Aorta (tissue), 5 donors: ENCODE data around the gene NR6A1. TPM values are rescaled to one million over a fixed set of nuclear protein-coding genes. Genes with fewer than 3 reads are reported as not detected.

Experiments used
- ATAC-seq: fragments of 200-7000 bp; cut with Tn5 transposase; one replicate; pipeline ENCODE4 v1.9.1; 2022; ENCODE audit warnings: moderate library complexity; ENCODE audit not compliant: low FRiP score
- DNase-seq, 2 donors: peaks; one replicate each; pipeline ENCODE4 v3.0.0-alpha.2; 2020
- H3K27ac ChIP-seq, 2 donors: one replicate each; pipeline ENCODE4 v1.5.1; 2013; ENCODE audit warnings: low read length in 2 of 2, mild to moderate bottlenecking in 2 of 2, moderate library complexity in 2 of 2, control low read depth in 1 of 2, inconsistent platforms in 1 of 2, low read depth in 1 of 2
- H3K27me3 ChIP-seq, 2 donors: one replicate each; pipeline ENCODE4 v1.6.1; 2013; ENCODE audit warnings: control low read depth in 1 of 2, low read length in 1 of 2, mild to moderate bottlenecking in 1 of 2, moderate library complexity in 1 of 2; ENCODE audit not compliant: insufficient read depth in 2 of 2, control insufficient read depth in 1 of 2
- H3K36me3 ChIP-seq, 2 donors: one replicate each; pipeline ENCODE4 v1.6.1; 2013; ENCODE audit warnings: control low read depth in 1 of 2, low read length in 1 of 2, mild to moderate bottlenecking in 1 of 2; ENCODE audit not compliant: insufficient read depth in 2 of 2, control insufficient read depth in 1 of 2
- H3K4me1 ChIP-seq, 2 donors: one replicate each; pipeline ENCODE4 v1.6.1; 2013; ENCODE audit warnings: low read length in 2 of 2, control low read depth in 1 of 2, mild to moderate bottlenecking in 1 of 2, moderate library complexity in 1 of 2; ENCODE audit not compliant: insufficient read depth in 2 of 2, control insufficient read depth in 1 of 2
- H3K4me3 ChIP-seq, 2 donors: one replicate each; pipeline ENCODE4 v1.5.1; 2013; ENCODE audit warnings: low read length in 2 of 2, control low read depth in 1 of 2, mild to moderate bottlenecking in 1 of 2
- H3K9me3 ChIP-seq: one replicate; pipeline ENCODE4 v1.6.1; 2013; ENCODE audit warnings: mild to moderate bottlenecking, low read length; ENCODE audit not compliant: control insufficient read depth
- WGBS, 2 donors: extraction: QIAGEN DNeasy Blood & Tissue Kit; methylation state at CpG; one replicate each; pipeline ENCODE4 v1.1.7; 2013; 5-methylcytosine and 5-hydroxymethylcytosine counted together
- intact Hi-C, 2 donors: fragments of 100-400 bp; cut with DNase I; formaldehyde crosslinking; loops; one replicate each; pipeline versions ENCODE4 v1.14.2 to v1.15.0; 2022
- polyA plus RNA-seq, 2 donors: library from polyadenylated mRNA; stranded (reverse); fragments of 200-250 nt; gene quantifications; one replicate each; pipeline ENCODE4 v1.2.3, GENCODE V29; 2013
- total RNA-seq, 2 donors: library from RNA; stranded (reverse); fragmentation: NEBNext Ultra II Directional; extraction: Animal tissue kit (Norgen Biotek cat#: 25700); gene quantifications; one replicate each; pipeline ENCODE4 v1.2.1, GENCODE V29; 2021
- donor health status: healthy with polysubstance abuse.
- donor health status: Bipolar disorder and iron deficiency.
- donor health status: DM: no; HTN: no; CAD: no.
- donor health status: DM: no; HTN: no; CAD: no.
- donor health status: DM: yes; HTN: yes; CAD: no.

Gene NR6A1
- total and polyA plus RNA-seq, 4 donors: 0.26 to 1.6 (median 0.46) TPM

- Histone ChIP-seq H3K4me1 (no peaks in the 10 kb centered on the region), H3K4me3 (no peak overlapping the region), H3K27ac (no peak overlapping the region), H3K36me3 (no peaks in the 10 kb centered on the region), H3K9me3 (no peaks in the 10 kb centered on the region), H3K27me3 (no peaks in the 10 kb centered on the region)
- DNase-seq (peak in 1 of 2 donors; percentile 3), ATAC-seq (no peak)
- 62 to 66% methylated on average over 2 of the region's 2 CpGs for WGBS, 2 donors
- intact Hi-C loops: no loop called here
These were observed 18.4 kb upstream of the NR6A1 start for GRCh38 chr9:124789531-124789930.

- Histone ChIP-seq H3K36me3 (no peaks in the 10 kb centered on the region), H3K27ac (no peak overlapping the region), H3K9me3 (no peaks in the 10 kb centered on the region), H3K4me3 (no peak overlapping the region), H3K27me3 (no peaks in the 10 kb centered on the region), H3K4me1 (no peaks in the 10 kb centered on the region)
- intact Hi-C loops: no loop called here
- ATAC-seq (no peak), DNase-seq (peak in 1 of 2 donors; percentile 26)
- WGBS, 2 donors: 84 to 87% methylated on average over 2 to 3 of the region's 3 CpGs
These were observed 17.6 kb upstream of the NR6A1 start for GRCh38 chr9:124788542-124789217.

GRCh38 chr9:124786881-124787573, 15.9 kb upstream of the NR6A1 start:
- DNase-seq (peak in 1 of 2 donors; percentile 63), ATAC-seq (no peak)
- H3K9me3 ChIP-seq: no peaks in the 10 kb centered on the region
- no peak overlapping the region for H3K4me3 ChIP-seq
- H3K27me3 ChIP-seq: no peaks in the 10 kb centered on the region
- H3K27ac ChIP-seq: no peak overlapping the region
- intact Hi-C loops: no loop called here
- no peaks in the 10 kb centered on the region for H3K4me1 ChIP-seq
- 95 to 96% methylated on average over 19 to 20 of the region's 20 CpGs for WGBS, 2 donors
- H3K36me3 ChIP-seq: no peaks in the 10 kb centered on the region

- no peak overlapping the region for H3K27ac ChIP-seq
- no peak overlapping the region for H3K4me3 ChIP-seq
- H3K4me1 ChIP-seq: no peaks in the 10 kb centered on the region
- DNase-seq (no peak), ATAC-seq (no peak)
- WGBS, 2 donors: 63 to 66% methylated on average over 2 of the region's 2 CpGs
- no peaks in the 10 kb centered on the region for H3K9me3 ChIP-seq
- intact Hi-C loops: no loop called here
- H3K36me3 ChIP-seq: no peaks in the 10 kb centered on the region
- no peaks in the 10 kb centered on the region for H3K27me3 ChIP-seq
These were observed 13.4 kb upstream of the NR6A1 start for GRCh38 chr9:124784509-124784908.

- Histone ChIP-seq H3K9me3 (no peaks in the 10 kb centered on the region), H3K27me3 (no peaks in the 10 kb centered on the region), H3K4me3 (no peak overlapping the region), H3K27ac (no peak overlapping the region), H3K36me3 (no peaks in the 10 kb centered on the region), H3K4me1 (no peaks in the 10 kb centered on the region)
- intact Hi-C loops: no loop called here
- 88 to 97% methylated on average over 2 of the region's 2 CpGs for WGBS, 2 donors
- ATAC-seq (no peak), DNase-seq (peak in 1 of 2 donors; percentile 33)
These were observed 12.7 kb upstream of the NR6A1 start for GRCh38 chr9:124783830-124784229.

GRCh38 chr9:124782661-124783574, 11.8 kb upstream of the NR6A1 start:
- H3K4me1 ChIP-seq: no peaks in the 10 kb centered on the region
- 87 to 89% methylated on average over 13 of the region's 13 CpGs for WGBS, 2 donors
- no peaks in the 10 kb centered on the region for H3K9me3 ChIP-seq
- intact Hi-C loops: no loop called here
- peak in 1 of 2 donors; percentile 57 for DNase-seq
- peak; percentile 31 for ATAC-seq
- H3K27me3 ChIP-seq: no peaks in the 10 kb centered on the region
- no peaks in the 10 kb centered on the region for H3K36me3 ChIP-seq
- H3K27ac ChIP-seq: no peak overlapping the region
- H3K4me3 ChIP-seq: no peak overlapping the region

GRCh38 chr9:124781967-124782660, 11.0 kb upstream of the NR6A1 start:
- Histone ChIP-seq H3K27ac (no peak overlapping the region), H3K9me3 (no peaks in the 10 kb centered on the region), H3K27me3 (no peaks in the 10 kb centered on the region), H3K36me3 (no peaks in the 10 kb centered on the region), H3K4me1 (no peaks in the 10 kb centered on the region), H3K4me3 (no peak overlapping the region)
- no peak for ATAC-seq
- WGBS, 2 donors: 89 to 95% methylated on average over 3 of the region's 3 CpGs
- DNase-seq: peak in 1 of 2 donors; percentile 51
- intact Hi-C loops: no loop called here

- ATAC-seq (no peak), DNase-seq (peak in 1 of 2 donors; percentile 67)
- no peaks in the 10 kb centered on the region for H3K27me3 ChIP-seq
- H3K4me1 ChIP-seq: no peaks in the 10 kb centered on the region
- WGBS, 2 donors: 93 to 96% methylated on average over 4 of the region's 4 CpGs
- H3K9me3 ChIP-seq: no peaks in the 10 kb centered on the region
- no peak overlapping the region for H3K27ac ChIP-seq
- intact Hi-C loops: no loop called here
- no peak overlapping the region for H3K4me3 ChIP-seq
- H3K36me3 ChIP-seq: no peaks in the 10 kb centered on the region
These were observed 9.6 kb upstream of the NR6A1 start for GRCh38 chr9:124780757-124781151.
